HEK293 (cell line): ENCODE results near the gene GTF3C1.
A peak's percentile ranks its signal among the peaks of the same experiment; 100 is the strongest.

ENCODE experiments used
- CTCF ChIA-PET: fragments of 350-600 bp; formaldehyde crosslinking; extraction: SDS; loops from one replicate; lab custom pipeline; 2021; ENCODE audit warnings: antibody characterized with exemption; lab: Yijun Ruan, JAX
- POLR2A ChIA-PET: fragments of 300-600 bp; formaldehyde crosslinking; extraction: SDS; loops from one replicate; lab custom pipeline; 2020; ENCODE audit warnings: antibody characterized with exemption, inconsistent platforms; lab: Yijun Ruan, JAX
- H3K27ac ChIP-seq: fragments of 200-500 bp; sonication (Bioruptor generic); 2 replicates; pipeline ENCODE4 v1.5.1; 2014; ENCODE audit warnings: low read depth, low read length, control low read depth, inconsistent platforms; ENCODE audit errors: extremely low read depth
- H3K36me3 ChIP-seq, 2 experiments: fragments of 200-500 bp in 1 of 2; sonication (Bioruptor generic) in 1 of 2; 1 replicate in 1 of 2; 2 replicates in 1 of 2; pipeline ENCODE4 v1.5.1; 2014 to 2017; ENCODE audit warnings: inconsistent platforms in 2 of 2, low read length in 2 of 2; ENCODE audit not compliant: control insufficient read depth in 2 of 2, insufficient read depth in 1 of 2
- H3K4me1 ChIP-seq: fragments of 200-500 bp; sonication (Bioruptor generic); 2 replicates; pipeline ENCODE4 v1.5.1; 2014; ENCODE audit warnings: mild to moderate bottlenecking, low read length, inconsistent platforms; ENCODE audit not compliant: control insufficient read depth, insufficient read depth
- H3K4me3 ChIP-seq: 2 replicates; pipeline ENCODE4 v1.5.1; 2011; ENCODE audit warnings: low read depth, mild to moderate bottlenecking, control low read depth, low read length, moderate library complexity
- H3K9me3 ChIP-seq: fragments of 200-500 bp; sonication (Bioruptor generic); 2 replicates; pipeline ENCODE4 v1.5.1; 2014; ENCODE audit warnings: low read depth, low read length, inconsistent platforms; ENCODE audit not compliant: control insufficient read depth, insufficient read depth
- GLIS1 ChIP-seq: fragments of 450-650 bp; formaldehyde crosslinking; IDR thresholded peaks from 2 replicates; pipeline ENCODE4 v1.5.1; 2016; ENCODE audit warnings: missing biosample characterization, missing genetic modification characterization
- KLF17 ChIP-seq: fragments of 450-650 bp; formaldehyde crosslinking; IDR thresholded peaks from 2 replicates; pipeline ENCODE4 v1.5.1; 2016; ENCODE audit warnings: missing biosample characterization, missing genetic modification characterization
- KLF8 ChIP-seq: fragments of 450-650 bp; formaldehyde crosslinking; IDR thresholded peaks from 2 replicates; pipeline ENCODE4 v1.5.1; 2016; ENCODE audit warnings: missing biosample characterization, missing genetic modification characterization
- PRDM2 ChIP-seq: fragments of 450-650 bp; formaldehyde crosslinking; IDR thresholded peaks from 2 replicates; pipeline ENCODE4 v1.5.1; 2016; ENCODE audit warnings: missing biosample characterization, missing genetic modification characterization, borderline replicate concordance
- SP7 ChIP-seq: fragments of 450-650 bp; formaldehyde crosslinking; IDR thresholded peaks from 2 replicates; pipeline ENCODE4 v1.5.1; 2016; ENCODE audit warnings: missing biosample characterization, missing genetic modification characterization
- WT1 ChIP-seq: fragments of 450-650 bp; formaldehyde crosslinking; IDR thresholded peaks from 2 replicates; pipeline ENCODE4 v1.5.1; 2016; ENCODE audit warnings: missing biosample characterization, missing genetic modification characterization
- YY1 ChIP-seq: fragments of 450-650 bp; formaldehyde crosslinking; IDR thresholded peaks from 2 replicates; pipeline ENCODE4 v1.5.1; 2018; ENCODE audit warnings: missing biosample characterization, missing genetic modification characterization
- ZFP69B ChIP-seq: fragments of 450-650 bp; formaldehyde crosslinking; IDR thresholded peaks from 2 replicates; pipeline ENCODE4 v1.5.1; 2016; ENCODE audit warnings: missing biosample characterization, missing genetic modification characterization
- ZNF148 ChIP-seq: fragments of 450-650 bp; formaldehyde crosslinking; IDR thresholded peaks from 2 replicates; pipeline ENCODE4 v1.5.0; 2017; ENCODE audit warnings: missing biosample characterization, missing genetic modification characterization, borderline replicate concordance
- ZNF404 ChIP-seq: fragments of 450-650 bp; formaldehyde crosslinking; IDR thresholded peaks from 2 replicates; pipeline ENCODE4 v1.5.1; 2017; ENCODE audit warnings: missing biosample characterization, missing genetic modification characterization
- ZNF501 ChIP-seq: fragments of 450-650 bp; formaldehyde crosslinking; IDR thresholded peaks from 2 replicates; pipeline ENCODE4 v1.5.1; 2016; ENCODE audit warnings: missing biosample characterization, missing genetic modification characterization
- ZNF571 ChIP-seq: fragments of 450-650 bp; formaldehyde crosslinking; IDR thresholded peaks from 2 replicates; pipeline ENCODE4 v1.5.0; 2017; ENCODE audit warnings: missing biosample characterization, missing genetic modification characterization
- ZNF600 ChIP-seq: fragments of 450-650 bp; formaldehyde crosslinking; IDR thresholded peaks from 2 replicates; pipeline ENCODE4 v1.5.1; 2016; ENCODE audit warnings: missing biosample characterization, missing genetic modification characterization
- ZNF610 ChIP-seq: fragments of 450-650 bp; formaldehyde crosslinking; IDR thresholded peaks from 2 replicates; pipeline ENCODE4 v1.5.1; 2016; ENCODE audit warnings: missing biosample characterization, missing genetic modification characterization, borderline replicate concordance
- ZNF629 ChIP-seq: fragments of 450-650 bp; formaldehyde crosslinking; IDR thresholded peaks from 2 replicates; pipeline ENCODE4 v1.5.1; 2017; ENCODE audit warnings: missing biosample characterization, missing genetic modification characterization
- ZNF658 ChIP-seq: fragments of 450-650 bp; formaldehyde crosslinking; IDR thresholded peaks from 2 replicates; pipeline ENCODE4; 2016; ENCODE audit warnings: missing biosample characterization, missing genetic modification characterization
- ZSCAN5A ChIP-seq: fragments of 450-650 bp; formaldehyde crosslinking; IDR thresholded peaks from 2 replicates; pipeline ENCODE4 v1.5.1; 2016; ENCODE audit warnings: missing biosample characterization, missing genetic modification characterization
- TF ChIP-seq, protein P1 (sequence below): fragments of 450-650 bp; formaldehyde crosslinking; IDR thresholded peaks from 2 replicates; pipeline ENCODE4 v1.5.1; 2016; ENCODE audit warnings: missing biosample characterization, missing genetic modification characterization

The GTF3C1 gene

GRCh38 chr16:27547134-27547533 lies 2.6 kb downstream of the GTF3C1 start (continued):
- TF ChIP-seq ZSCAN5A (tag by site-specific recombination) (no peak), SP7 (tag by site-specific recombination) (peak; percentile 90), ZNF148 (tag by site-specific recombination) (no peak), KLF17 (tag by site-specific recombination) (peak; percentile 76), ZNF571 (no peak), WT1 (tag by site-specific recombination) (0 out of 2 replicates have a peak, but pooled peaks have one; percentile 44), ZNF610 (tag by site-specific recombination) (no peak), PRDM2 (tag by site-specific recombination) (no peak), GLIS1 (tag by site-specific recombination) (peak; percentile 71), KLF8 (tag by site-specific recombination) (no peak), ZFP69B (tag by site-specific recombination) (peak; percentile 36; the same call in 1 of the 2 replicates), ZNF629 (tag by site-specific recombination) (peak; percentile 56; the same call in 1 of the 2 replicates)

DNA sequence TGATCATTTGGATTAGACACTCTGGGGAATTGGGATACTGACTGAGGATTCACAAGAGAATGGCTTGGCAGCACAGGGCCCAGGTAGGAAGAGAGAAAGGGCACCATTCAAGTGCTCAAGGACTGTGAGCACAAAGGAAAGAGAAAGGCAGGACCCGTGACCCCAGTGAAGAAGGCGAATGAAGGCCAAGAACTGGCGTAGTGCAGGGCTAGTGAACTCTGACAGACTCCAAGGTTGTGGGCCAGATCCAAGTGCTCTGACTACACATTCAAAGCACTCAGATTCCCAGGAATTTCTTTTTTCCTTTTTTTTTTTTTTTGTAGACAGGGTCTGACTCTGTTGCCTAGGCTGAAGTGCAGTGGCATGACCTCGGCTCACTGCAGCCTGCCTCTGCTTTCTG lies 5.0 kb downstream of the GTF3C1 start:
- Histone ChIP-seq H3K4me1 (no peaks in the 10 kb centered on the region), H3K36me3 (peaks cover 44 to 71% of the 10 kb centered on the region in 2 experiments), H3K4me3 (no peak overlapping the region), H3K27ac (no peak overlapping the region), H3K9me3 (no peaks in the 10 kb centered on the region)
- ChIA-PET CTCF (interaction anchor here (0.8 kb wide), 1 partner anchor 11 kb away, joined by 3 read pairs; no protein-coding TSS in a partner anchor), POLR2A (no interaction called here)
- no peak for TF ChIP-seq ZNF404 (tag by site-specific recombination)
- TF ChIP-seq, protein P1, sequence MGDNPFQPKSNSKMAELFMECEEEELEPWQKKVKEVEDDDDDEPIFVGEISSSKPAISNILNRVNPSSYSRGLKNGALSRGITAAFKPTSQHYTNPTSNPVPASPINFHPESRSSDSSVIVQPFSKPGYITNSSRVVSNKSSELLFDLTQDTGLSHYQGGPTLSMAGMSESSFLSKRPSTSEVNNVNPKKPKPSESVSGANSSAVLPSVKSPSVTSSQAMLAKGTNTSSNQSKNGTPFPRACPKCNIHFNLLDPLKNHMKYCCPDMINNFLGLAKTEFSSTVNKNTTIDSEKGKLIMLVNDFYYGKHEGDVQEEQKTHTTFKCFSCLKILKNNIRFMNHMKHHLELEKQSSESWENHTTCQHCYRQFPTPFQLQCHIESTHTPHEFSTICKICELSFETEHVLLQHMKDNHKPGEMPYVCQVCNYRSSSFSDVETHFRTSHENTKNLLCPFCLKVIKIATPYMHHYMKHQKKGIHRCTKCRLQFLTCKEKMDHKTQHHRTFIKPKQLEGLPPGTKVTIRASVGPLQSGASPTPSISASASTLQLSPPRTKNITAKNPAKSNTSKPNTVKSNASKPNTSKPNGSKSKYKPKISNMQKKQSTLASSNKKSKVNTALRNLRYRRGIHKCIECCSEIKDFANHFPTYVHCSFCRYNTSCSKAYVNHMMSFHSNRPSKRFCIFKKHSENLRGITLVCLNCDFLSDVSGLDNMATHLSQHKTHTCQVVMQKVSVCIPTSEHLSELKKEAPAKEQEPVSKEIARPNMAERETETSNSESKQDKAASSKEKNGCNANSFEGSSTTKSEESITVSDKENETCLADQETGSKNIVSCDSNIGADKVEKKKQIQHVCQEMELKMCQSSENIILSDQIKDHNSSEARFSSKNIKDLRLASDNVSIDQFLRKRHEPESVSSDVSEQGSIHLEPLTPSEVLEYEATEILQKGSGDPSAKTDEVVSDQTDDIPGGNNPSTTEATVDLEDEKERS (tag by site-specific recombination), result no peak
- no peak for TF ChIP-seq YY1 (tag by site-specific recombination)
- TF ChIP-seq ZNF501, result no peak
- no peak for TF ChIP-seq ZNF658 (tag by site-specific recombination)
- TF ChIP-seq ZNF600 (tag by site-specific recombination), result no peak
